Hypothalamus (tissue), 51 donors: ENCODE results near the gene ACOT8.
A peak's percentile ranks its signal among the peaks of the same experiment; 100 is the strongest.

Experiments used
- DNase-seq, 51 donors: peaks; one replicate each; lab custom pipeline; 2025; lab: John Stamatoyannopoulos, UW

Gene ACOT8

GRCh38 chr20:45859916-45860315 is 2.7 kb upstream of the ACOT8 start:
- no peak for DNase-seq

GRCh38 chr20:45857882-45858216 is 657 bp upstream of the ACOT8 start:
- DNase-seq, result peak in 3 of 51 donors; percentile 43 to 69 (median 63)

GRCh38 chr20:45853484-45853883 is 3.7 kb downstream of the ACOT8 start:
- DNase-seq, result no peak

- DNase-seq, result no peak
Observed at GRCh38 chr20:45852326-45852725, 4.9 kb downstream of the ACOT8 start.

- DNase-seq, result no peak
Observed at GRCh38 chr20:45851501-45851900, 5.7 kb downstream of the ACOT8 start.

GRCh38 chr20:45850926-45851325 is 6.3 kb downstream of the ACOT8 start:
- no peak for DNase-seq

GRCh38 chr20:45850238-45850637 is 7.0 kb downstream of the ACOT8 start:
- DNase-seq, result no peak

- no peak for DNase-seq
Observed at GRCh38 chr20:45848969-45849582, 8.1 kb downstream of the ACOT8 start.

- no peak for DNase-seq
Observed at GRCh38 chr20:45848421-45848820, 8.8 kb downstream of the ACOT8 start.

- DNase-seq, result no peak
Observed at GRCh38 chr20:45845452-45845851, 11.7 kb downstream of the ACOT8 start.

GRCh38 chr20:45843506-45843905 is 13.7 kb downstream of the ACOT8 start:
- no peak for DNase-seq

- DNase-seq, result no peak
Observed at GRCh38 chr20:45842169-45842812, 14.9 kb downstream of the ACOT8 start.

- DNase-seq, result no peak
Observed at GRCh38 chr20:45841407-45842129, 15.6 kb downstream of the ACOT8 start.

GRCh38 chr20:45840700-45841198 is 16.4 kb downstream of the ACOT8 start:
- peak in 1 of 51 donors; percentile 17 for DNase-seq

- DNase-seq, result no peak
Observed at GRCh38 chr20:45836841-45837240, 20.4 kb downstream of the ACOT8 start.

GRCh38 chr20:45835825-45836224 is 21.4 kb downstream of the ACOT8 start:
- DNase-seq, result peak in 9 of 51 donors; percentile 13 to 42 (median 24)

- no peak for DNase-seq
Observed at GRCh38 chr20:45835329-45835765, 21.8 kb downstream of the ACOT8 start.

- no peak for DNase-seq
Observed at GRCh38 chr20:45834797-45835161, 22.4 kb downstream of the ACOT8 start.

GRCh38 chr20:45833883-45834796 is 23.1 kb downstream of the ACOT8 start:
- DNase-seq, result peak in 48 of 51 donors; percentile 23 to 86 (median 66)

- DNase-seq, result peak in 47 of 51 donors; percentile 23 to 86 (median 65)
Observed at GRCh38 chr20:45833030-45833882, 23.9 kb downstream of the ACOT8 start, which contains the start of gene SNX21. Gene SNX21 (plus strand): TSS chr20:45833799. CDS start chr20:45833920, 121 bp downstream.
